ENCODE measurements around the gene AATF.

- TF ChIP-seq, protein P1, sequence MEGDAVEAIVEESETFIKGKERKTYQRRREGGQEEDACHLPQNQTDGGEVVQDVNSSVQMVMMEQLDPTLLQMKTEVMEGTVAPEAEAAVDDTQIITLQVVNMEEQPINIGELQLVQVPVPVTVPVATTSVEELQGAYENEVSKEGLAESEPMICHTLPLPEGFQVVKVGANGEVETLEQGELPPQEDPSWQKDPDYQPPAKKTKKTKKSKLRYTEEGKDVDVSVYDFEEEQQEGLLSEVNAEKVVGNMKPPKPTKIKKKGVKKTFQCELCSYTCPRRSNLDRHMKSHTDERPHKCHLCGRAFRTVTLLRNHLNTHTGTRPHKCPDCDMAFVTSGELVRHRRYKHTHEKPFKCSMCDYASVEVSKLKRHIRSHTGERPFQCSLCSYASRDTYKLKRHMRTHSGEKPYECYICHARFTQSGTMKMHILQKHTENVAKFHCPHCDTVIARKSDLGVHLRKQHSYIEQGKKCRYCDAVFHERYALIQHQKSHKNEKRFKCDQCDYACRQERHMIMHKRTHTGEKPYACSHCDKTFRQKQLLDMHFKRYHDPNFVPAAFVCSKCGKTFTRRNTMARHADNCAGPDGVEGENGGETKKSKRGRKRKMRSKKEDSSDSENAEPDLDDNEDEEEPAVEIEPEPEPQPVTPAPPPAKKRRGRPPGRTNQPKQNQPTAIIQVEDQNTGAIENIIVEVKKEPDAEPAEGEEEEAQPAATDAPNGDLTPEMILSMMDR (IDR thresholded peaks at IDR 0.05) = no peak
- TF ChIP-seq POLR2A (IDR thresholded peaks at IDR 0.05) = no peak
Observed at GRCh38 chr17:37098152-37098551, 149.4 kb downstream of the AATF start.

Data from ovary (tissue), 3 donors.